ENCODE results near the gene VARS2. TPM values are rescaled to one million over a fixed set of nuclear protein-coding genes. Genes with fewer than 3 reads are reported as not detected.

The VARS2 gene
- total and polyA plus RNA-seq, 9 of the 15 experiments (the other 6 are each of a cell fraction or from before 2014, with no cell fraction given): 1.6 to 53.6 (median 29.9) TPM

DNA sequence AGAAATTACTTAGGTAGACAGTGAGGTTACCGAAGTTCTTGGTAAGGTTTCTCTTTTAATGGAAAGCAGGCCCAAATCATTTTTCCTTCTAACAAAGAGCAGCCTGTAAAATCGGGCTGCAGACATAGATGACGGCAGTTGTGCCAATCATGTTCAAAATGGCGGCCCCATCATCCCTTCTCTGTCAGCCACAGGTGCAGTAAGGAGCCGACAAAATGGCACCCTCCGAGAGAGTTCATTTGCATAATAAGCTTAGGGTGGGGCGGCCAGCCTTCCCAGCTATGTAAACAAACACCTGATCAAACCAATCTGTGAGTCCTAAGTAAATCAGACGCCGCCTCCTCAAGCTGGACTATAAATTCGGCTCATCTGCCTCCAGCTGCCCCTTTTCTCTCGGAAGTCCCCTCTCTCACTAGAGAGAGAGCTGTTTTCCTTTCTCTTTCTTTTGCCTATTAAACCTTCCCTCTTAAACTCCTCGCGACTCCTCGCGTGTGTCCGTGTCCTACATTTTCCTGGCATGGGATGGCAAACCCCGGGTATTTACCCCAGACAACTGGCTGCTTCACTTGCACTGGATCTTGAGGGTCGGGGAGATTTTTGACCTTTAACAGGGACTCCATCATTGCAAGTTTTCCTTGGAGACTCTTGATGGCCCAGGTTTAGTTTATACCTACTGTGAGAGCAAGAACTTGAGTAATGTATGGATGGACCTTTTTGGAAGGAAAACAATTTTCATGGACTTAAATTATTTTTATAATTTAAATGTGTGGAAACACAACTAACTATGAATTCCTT lies 38.6 kb upstream of the VARS2 start (continued):
- TF ChIP-seq, protein P1, sequence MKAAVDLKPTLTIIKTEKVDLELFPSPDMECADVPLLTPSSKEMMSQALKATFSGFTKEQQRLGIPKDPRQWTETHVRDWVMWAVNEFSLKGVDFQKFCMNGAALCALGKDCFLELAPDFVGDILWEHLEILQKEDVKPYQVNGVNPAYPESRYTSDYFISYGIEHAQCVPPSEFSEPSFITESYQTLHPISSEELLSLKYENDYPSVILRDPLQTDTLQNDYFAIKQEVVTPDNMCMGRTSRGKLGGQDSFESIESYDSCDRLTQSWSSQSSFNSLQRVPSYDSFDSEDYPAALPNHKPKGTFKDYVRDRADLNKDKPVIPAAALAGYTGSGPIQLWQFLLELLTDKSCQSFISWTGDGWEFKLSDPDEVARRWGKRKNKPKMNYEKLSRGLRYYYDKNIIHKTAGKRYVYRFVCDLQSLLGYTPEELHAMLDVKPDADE (conservative IDR thresholded peaks at IDR 0.05; ENCODE audit: control insufficient read depth, low read depth, low read length): no peak
- TF ChIP-seq NCOR1 (IDR thresholded peaks at IDR 0.05) (peak; percentile 51; the same call in 1 of the 2 replicates), MAZ (CRISPR knock-in tag; conservative IDR thresholded peaks at IDR 0.05 in 1 of 2, IDR thresholded peaks at IDR 0.05 in 1 of 2) (peak in 1 of 2 experiments; percentile 29; a peak in 1 of 4 replicates), DDX20 (tag; IDR thresholded peaks at IDR 0.05; ENCODE audit: low read depth) (no peak), ILK (tag; IDR thresholded peaks at IDR 0.05; ENCODE audit: borderline replicate concordance, low read depth) (no peak), LEF1 (IDR thresholded peaks at IDR 0.05) (no peak), CEBPB (tag; IDR thresholded peaks at IDR 0.05) (no peak), SMAD1 (IDR thresholded peaks at IDR 0.05; ENCODE audit: low read depth, low read length, partially characterized antibody) (peak; percentile 97), HMG20B (CRISPR knock-in tag; IDR thresholded peaks at IDR 0.05) (no peak), TAF9B (IDR thresholded peaks at IDR 0.05; ENCODE audit: partially characterized antibody) (peak; percentile 65), POLR2B (IDR thresholded peaks at IDR 0.05; ENCODE audit: low read depth, partially characterized antibody) (peak; percentile 99), TBL1XR1 (IDR thresholded peaks at IDR 0.05; ENCODE audit: low read length in 2 of 2) (0 out of 4 replicates have a peak, but pooled peaks of 1 of the 2 experiments have one; percentile 31), PHF8 (IDR thresholded peaks at IDR 0.05; ENCODE audit: borderline replicate concordance, low read length) (peak; percentile 21; the same call in 1 of the 2 replicates)
- TF ChIP-seq, protein P2, sequence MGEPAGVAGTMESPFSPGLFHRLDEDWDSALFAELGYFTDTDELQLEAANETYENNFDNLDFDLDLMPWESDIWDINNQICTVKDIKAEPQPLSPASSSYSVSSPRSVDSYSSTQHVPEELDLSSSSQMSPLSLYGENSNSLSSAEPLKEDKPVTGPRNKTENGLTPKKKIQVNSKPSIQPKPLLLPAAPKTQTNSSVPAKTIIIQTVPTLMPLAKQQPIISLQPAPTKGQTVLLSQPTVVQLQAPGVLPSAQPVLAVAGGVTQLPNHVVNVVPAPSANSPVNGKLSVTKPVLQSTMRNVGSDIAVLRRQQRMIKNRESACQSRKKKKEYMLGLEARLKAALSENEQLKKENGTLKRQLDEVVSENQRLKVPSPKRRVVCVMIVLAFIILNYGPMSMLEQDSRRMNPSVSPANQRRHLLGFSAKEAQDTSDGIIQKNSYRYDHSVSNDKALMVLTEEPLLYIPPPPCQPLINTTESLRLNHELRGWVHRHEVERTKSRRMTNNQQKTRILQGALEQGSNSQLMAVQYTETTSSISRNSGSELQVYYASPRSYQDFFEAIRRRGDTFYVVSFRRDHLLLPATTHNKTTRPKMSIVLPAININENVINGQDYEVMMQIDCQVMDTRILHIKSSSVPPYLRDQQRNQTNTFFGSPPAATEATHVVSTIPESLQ (CRISPR knock-in tag; IDR thresholded peaks at IDR 0.05): no peak
- TF ChIP-seq, protein P3, sequence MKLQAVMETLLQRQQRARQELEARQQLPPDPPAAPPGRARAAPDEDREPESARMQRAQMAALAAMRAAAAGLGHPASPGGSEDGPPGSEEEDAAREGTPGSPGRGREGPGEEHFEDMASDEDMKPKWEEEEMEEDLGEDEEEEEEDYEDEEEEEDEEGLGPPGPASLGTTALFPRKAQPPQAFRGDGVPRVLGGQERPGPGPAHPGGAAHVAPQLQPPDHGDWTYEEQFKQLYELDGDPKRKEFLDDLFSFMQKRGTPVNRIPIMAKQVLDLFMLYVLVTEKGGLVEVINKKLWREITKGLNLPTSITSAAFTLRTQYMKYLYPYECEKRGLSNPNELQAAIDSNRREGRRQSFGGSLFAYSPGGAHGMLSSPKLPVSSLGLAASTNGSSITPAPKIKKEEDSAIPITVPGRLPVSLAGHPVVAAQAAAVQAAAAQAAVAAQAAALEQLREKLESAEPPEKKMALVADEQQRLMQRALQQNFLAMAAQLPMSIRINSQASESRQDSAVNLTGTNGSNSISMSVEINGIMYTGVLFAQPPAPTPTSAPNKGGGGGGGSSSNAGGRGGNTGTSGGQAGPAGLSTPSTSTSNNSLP (IDR thresholded peaks at IDR 0.05; ENCODE audit: borderline replicate concordance, low read depth, low read length): no peak
- TF ChIP-seq, protein P4, sequence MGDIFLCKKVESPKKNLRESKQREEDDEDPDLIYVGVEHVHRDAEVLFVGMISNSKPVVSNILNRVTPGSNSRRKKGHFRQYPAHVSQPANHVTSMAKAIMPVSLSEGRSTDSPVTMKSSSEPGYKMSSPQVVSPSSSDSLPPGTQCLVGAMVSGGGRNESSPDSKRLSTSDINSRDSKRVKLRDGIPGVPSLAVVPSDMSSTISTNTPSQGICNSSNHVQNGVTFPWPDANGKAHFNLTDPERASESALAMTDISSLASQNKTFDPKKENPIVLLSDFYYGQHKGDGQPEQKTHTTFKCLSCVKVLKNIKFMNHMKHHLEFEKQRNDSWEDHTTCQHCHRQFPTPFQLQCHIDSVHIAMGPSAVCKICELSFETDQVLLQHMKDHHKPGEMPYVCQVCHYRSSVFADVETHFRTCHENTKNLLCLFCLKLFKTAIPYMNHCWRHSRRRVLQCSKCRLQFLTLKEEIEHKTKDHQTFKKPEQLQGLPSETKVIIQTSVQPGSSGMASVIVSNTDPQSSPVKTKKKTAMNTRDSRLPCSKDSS (IDR thresholded peaks at IDR 0.05; ENCODE audit: low read depth, partially characterized antibody): no peak
- TF ChIP-seq, protein P5, sequence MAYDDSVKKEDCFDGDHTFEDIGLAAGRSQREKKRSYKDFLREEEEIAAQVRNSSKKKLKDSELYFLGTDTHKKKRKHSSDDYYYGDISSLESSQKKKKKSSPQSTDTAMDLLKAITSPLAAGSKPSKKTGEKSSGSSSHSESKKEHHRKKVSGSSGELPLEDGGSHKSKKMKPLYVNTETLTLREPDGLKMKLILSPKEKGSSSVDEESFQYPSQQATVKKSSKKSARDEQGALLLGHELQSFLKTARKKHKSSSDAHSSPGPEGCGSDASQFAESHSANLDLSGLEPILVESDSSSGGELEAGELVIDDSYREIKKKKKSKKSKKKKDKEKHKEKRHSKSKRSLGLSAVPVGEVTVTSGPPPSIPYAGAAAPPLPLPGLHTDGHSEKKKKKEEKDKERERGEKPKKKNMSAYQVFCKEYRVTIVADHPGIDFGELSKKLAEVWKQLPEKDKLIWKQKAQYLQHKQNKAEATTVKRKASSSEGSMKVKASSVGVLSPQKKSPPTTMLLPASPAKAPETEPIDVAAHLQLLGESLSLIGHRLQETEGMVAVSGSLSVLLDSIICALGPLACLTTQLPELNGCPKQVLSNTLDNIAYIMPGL (CRISPR knock-in tag; IDR thresholded peaks at IDR 0.05): no peak

Data from K562 (cell line).